ENCODE data around the gene PRDX2. TPM values are rescaled to one million over a fixed set of nuclear protein-coding genes. Genes with fewer than 3 reads are reported as not detected.
A peak's percentile ranks its signal among the peaks of the same experiment; 100 is the strongest.

Gene PRDX2
- total RNA-seq, 1 experiment from 2014 or later, result 406 TPM

GRCh38 chr19:12757544-12758274 is 43.9 kb downstream of the PRDX2 start:
- H3K36me3 ChIP-seq (ENCODE audit: insufficient read depth, low read length, poor library complexity, severe bottlenecking), result no peaks in the 10 kb centered on the region
- H3K4me3 ChIP-seq (ENCODE audit: low read depth, low read length, poor library complexity, severe bottlenecking), result peak overlapping the region; percentile 36
- TF ChIP-seq, protein P1, sequence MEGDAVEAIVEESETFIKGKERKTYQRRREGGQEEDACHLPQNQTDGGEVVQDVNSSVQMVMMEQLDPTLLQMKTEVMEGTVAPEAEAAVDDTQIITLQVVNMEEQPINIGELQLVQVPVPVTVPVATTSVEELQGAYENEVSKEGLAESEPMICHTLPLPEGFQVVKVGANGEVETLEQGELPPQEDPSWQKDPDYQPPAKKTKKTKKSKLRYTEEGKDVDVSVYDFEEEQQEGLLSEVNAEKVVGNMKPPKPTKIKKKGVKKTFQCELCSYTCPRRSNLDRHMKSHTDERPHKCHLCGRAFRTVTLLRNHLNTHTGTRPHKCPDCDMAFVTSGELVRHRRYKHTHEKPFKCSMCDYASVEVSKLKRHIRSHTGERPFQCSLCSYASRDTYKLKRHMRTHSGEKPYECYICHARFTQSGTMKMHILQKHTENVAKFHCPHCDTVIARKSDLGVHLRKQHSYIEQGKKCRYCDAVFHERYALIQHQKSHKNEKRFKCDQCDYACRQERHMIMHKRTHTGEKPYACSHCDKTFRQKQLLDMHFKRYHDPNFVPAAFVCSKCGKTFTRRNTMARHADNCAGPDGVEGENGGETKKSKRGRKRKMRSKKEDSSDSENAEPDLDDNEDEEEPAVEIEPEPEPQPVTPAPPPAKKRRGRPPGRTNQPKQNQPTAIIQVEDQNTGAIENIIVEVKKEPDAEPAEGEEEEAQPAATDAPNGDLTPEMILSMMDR (conservative IDR thresholded peaks at IDR 0.05; ENCODE audit: low read depth, low read length), result peak; percentile 95
- no peak for TF ChIP-seq EZH2 (IDR thresholded peaks at IDR 0.05; ENCODE audit: borderline replicate concordance, low read depth, low read length, poor library complexity, severe bottlenecking)
- CTCF ChIA-PET, result interaction anchor here (0.5 to 1.4 kb wide), 10 partner anchors 8 to 943 kb away, joined by 3 to 19 read pairs (median 5); partner anchors contain the start of genes GET3, PRDX2 and THSD8
- no peaks in the 10 kb centered on the region for H3K9me3 ChIP-seq (ENCODE audit: low read depth, low read length, poor library complexity, severe bottlenecking)
- H3K27me3 ChIP-seq (replicated peaks; ENCODE audit: insufficient read depth, low read depth, low read length, poor library complexity), result no peaks in the 10 kb centered on the region
- no peaks in the 10 kb centered on the region for H3K4me1 ChIP-seq (ENCODE audit: insufficient read depth, low read length, poor library complexity, severe bottlenecking)
- intact Hi-C loops (cut with micrococcal nuclease; ENCODE audit: unreplicated experiment), result no loop called here
- DNase-seq (ENCODE audit: low spot score), result peak; percentile 83
- POLR2A ChIA-PET (ENCODE audit: low non-redundant PET), result no interaction called here
- BruUV-seq (replicated peaks), result no TSS peak
- H3K27ac ChIP-seq (ENCODE audit: low read depth, low read length, poor library complexity, severe bottlenecking), result no peak overlapping the region

- H3K36me3 ChIP-seq (ENCODE audit: insufficient read depth, low read length, poor library complexity, severe bottlenecking), result no peaks in the 10 kb centered on the region
- TF ChIP-seq EZH2 (IDR thresholded peaks at IDR 0.05; ENCODE audit: borderline replicate concordance, low read depth, low read length, poor library complexity, severe bottlenecking), result no peak
- TF ChIP-seq, protein P1 (conservative IDR thresholded peaks at IDR 0.05; ENCODE audit: low read depth, low read length), result no peak
- no peaks in the 10 kb centered on the region for H3K4me1 ChIP-seq (ENCODE audit: insufficient read depth, low read length, poor library complexity, severe bottlenecking)
- no peak overlapping the region for H3K4me3 ChIP-seq (ENCODE audit: low read depth, low read length, poor library complexity, severe bottlenecking)
- no peaks in the 10 kb centered on the region for H3K9me3 ChIP-seq (ENCODE audit: low read depth, low read length, poor library complexity, severe bottlenecking)
- ChIA-PET CTCF (interaction anchor here (1.5 kb wide), 1 partner anchor 10 kb away, joined by 3 read pairs; no protein-coding TSS in a partner anchor), POLR2A (ENCODE audit: low non-redundant PET) (no interaction called here)
- intact Hi-C loops (cut with micrococcal nuclease; ENCODE audit: unreplicated experiment), result no loop called here
- no peak overlapping the region for H3K27ac ChIP-seq (ENCODE audit: low read depth, low read length, poor library complexity, severe bottlenecking)
- peaks cover 8% of the 10 kb centered on the region for H3K27me3 ChIP-seq (replicated peaks; ENCODE audit: insufficient read depth, low read depth, low read length, poor library complexity)
- BruUV-seq (replicated peaks), result no TSS peak
- no peak for DNase-seq (ENCODE audit: low spot score)
These were observed 45.3 kb downstream of the PRDX2 start for GRCh38 chr19:12756150-12756883.

GRCh38 chr19:12754465-12755196 is 47.0 kb downstream of the PRDX2 start:
- no peak for DNase-seq (ENCODE audit: low spot score)
- BruUV-seq (replicated peaks), result no TSS peak
- intact Hi-C loops (cut with micrococcal nuclease; ENCODE audit: unreplicated experiment), result no loop called here

More at GRCh38 chr19:12754465-12755196, 47.0 kb downstream of the PRDX2 start:
- no peak for TF ChIP-seq EZH2 (IDR thresholded peaks at IDR 0.05; ENCODE audit: borderline replicate concordance, low read depth, low read length, poor library complexity, severe bottlenecking)
- TF ChIP-seq, protein P1 (conservative IDR thresholded peaks at IDR 0.05; ENCODE audit: low read depth, low read length), result no peak
- Histone ChIP-seq H3K27ac (ENCODE audit: low read depth, low read length, poor library complexity, severe bottlenecking) (no peak overlapping the region), H3K9me3 (ENCODE audit: low read depth, low read length, poor library complexity, severe bottlenecking) (no peaks in the 10 kb centered on the region), H3K36me3 (ENCODE audit: insufficient read depth, low read length, poor library complexity, severe bottlenecking) (no peaks in the 10 kb centered on the region), H3K27me3 (replicated peaks; ENCODE audit: insufficient read depth, low read depth, low read length, poor library complexity) (peaks cover 9% of the 10 kb centered on the region), H3K4me3 (ENCODE audit: low read depth, low read length, poor library complexity, severe bottlenecking) (no peak overlapping the region), H3K4me1 (ENCODE audit: insufficient read depth, low read length, poor library complexity, severe bottlenecking) (peaks cover 8% of the 10 kb centered on the region)
- CTCF ChIA-PET, result interaction anchor here (0.7 to 1.5 kb wide), 2 partner anchors 12 to 83 kb away, joined by 3 to 7 read pairs; no protein-coding TSS in a partner anchor
- POLR2A ChIA-PET (ENCODE audit: low non-redundant PET), result interaction anchor here (0.6 kb wide), 1 partner anchor 209 kb away, joined by 6 read pairs; no protein-coding TSS in a partner anchor

Measured in A673 (cell line).